LNCaP clone FGC (cell line): Measurements from ENCODE around the gene WWC2.
"Not testable (repeated sequence)": the region's sequence is repeated elsewhere in the genome, so short reads cannot be mapped to it uniquely, and the experiment has no call there.

Source experiments
- DNase-seq: peaks from one replicate; pipeline ENCODE4 v3.0.0-alpha.2; 2011; ENCODE audit warnings: low read depth
- H3K4me3 ChIP-seq: 2 replicates; pipeline ENCODE4 v1.5.1; 2011; ENCODE audit warnings: mild to moderate bottlenecking, low read depth, low read length, control low read depth
- TF ChIP-seq, protein P1 (sequence below): IDR thresholded peaks from 2 replicates; pipeline ENCODE4 v1.5.1; 2012; ENCODE audit warnings: mild to moderate bottlenecking; ENCODE audit not compliant: control insufficient read depth, insufficient read depth; ENCODE audit errors: extremely low read depth

The WWC2 gene

DNA sequence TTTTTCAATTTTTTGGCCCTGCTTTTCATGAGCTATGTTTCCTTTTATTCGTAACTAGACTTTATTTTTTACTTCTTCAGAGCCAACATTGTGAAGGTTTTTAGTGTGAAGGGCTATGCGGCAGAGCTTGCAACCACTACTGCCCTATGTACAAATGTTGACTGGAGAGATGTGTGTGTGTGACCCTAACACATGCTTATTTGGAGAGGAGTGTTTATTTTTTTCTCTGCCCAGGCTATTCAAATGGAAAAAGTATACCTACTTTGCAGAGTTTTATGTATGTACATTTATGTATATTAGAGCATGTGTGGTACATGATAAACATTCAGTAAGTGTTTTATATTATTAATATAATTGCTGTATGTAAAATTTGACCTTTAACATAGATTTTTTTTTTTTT lies 86.5 kb downstream of the WWC2 start:
- TF ChIP-seq, protein P1, sequence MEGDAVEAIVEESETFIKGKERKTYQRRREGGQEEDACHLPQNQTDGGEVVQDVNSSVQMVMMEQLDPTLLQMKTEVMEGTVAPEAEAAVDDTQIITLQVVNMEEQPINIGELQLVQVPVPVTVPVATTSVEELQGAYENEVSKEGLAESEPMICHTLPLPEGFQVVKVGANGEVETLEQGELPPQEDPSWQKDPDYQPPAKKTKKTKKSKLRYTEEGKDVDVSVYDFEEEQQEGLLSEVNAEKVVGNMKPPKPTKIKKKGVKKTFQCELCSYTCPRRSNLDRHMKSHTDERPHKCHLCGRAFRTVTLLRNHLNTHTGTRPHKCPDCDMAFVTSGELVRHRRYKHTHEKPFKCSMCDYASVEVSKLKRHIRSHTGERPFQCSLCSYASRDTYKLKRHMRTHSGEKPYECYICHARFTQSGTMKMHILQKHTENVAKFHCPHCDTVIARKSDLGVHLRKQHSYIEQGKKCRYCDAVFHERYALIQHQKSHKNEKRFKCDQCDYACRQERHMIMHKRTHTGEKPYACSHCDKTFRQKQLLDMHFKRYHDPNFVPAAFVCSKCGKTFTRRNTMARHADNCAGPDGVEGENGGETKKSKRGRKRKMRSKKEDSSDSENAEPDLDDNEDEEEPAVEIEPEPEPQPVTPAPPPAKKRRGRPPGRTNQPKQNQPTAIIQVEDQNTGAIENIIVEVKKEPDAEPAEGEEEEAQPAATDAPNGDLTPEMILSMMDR: no peak
- DNase-seq: no peak
- H3K4me3 ChIP-seq: no peak overlapping the region

DNA sequence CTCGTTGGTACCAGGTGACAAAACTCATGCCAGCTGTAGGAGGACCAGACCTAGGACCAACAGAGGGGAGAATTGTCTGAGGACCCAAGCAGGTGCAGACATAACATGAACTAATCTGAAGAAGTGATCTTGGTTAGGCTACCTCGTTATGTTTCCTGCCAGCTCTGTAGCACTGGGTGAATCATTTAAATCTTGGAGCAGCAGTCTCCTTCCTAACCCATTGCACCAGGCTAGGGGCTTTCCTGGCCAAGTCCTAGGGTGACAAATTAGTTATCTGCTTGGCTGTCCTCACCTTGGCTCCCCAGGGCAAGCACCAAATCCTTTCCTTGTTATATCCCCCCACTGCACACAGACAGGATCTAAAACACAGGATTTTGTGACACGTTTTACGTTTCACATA lies 87.8 kb downstream of the WWC2 start:
- DNase-seq: no peak
- TF ChIP-seq, protein P1: no peak
- H3K4me3 ChIP-seq: no peak overlapping the region

DNA sequence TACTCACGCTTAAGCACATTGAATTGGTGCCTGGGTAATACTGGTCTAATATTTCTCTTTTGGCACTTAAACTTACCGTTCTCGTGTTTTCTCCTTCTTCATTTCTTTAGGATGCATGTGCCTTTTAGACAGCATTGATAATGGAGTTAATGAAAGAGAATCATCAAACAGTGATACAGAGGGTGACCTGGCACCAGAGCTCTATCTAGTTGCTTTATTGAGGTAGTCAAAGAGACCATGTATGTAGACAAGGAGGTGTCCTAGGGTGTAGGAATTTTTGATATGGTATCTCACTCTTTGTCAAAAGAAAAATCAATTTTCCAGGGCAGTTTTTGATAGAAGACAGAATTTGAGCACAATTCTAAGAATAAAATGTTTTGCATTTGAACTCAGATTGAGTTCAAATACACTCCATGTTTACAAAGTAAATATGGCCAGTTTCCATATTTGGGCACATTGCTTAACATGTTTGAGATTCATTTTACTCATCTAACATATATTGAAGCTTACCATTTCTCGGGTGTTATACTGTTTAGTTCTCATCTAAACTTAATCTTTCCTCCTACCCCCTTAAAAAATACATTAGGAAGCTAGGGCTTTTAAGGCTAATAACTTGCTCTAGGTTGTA lies 92.0 kb downstream of the WWC2 start:
- no peak overlapping the region for H3K4me3 ChIP-seq
- TF ChIP-seq, protein P1: no peak
- DNase-seq: peak; percentile 26

DNA sequence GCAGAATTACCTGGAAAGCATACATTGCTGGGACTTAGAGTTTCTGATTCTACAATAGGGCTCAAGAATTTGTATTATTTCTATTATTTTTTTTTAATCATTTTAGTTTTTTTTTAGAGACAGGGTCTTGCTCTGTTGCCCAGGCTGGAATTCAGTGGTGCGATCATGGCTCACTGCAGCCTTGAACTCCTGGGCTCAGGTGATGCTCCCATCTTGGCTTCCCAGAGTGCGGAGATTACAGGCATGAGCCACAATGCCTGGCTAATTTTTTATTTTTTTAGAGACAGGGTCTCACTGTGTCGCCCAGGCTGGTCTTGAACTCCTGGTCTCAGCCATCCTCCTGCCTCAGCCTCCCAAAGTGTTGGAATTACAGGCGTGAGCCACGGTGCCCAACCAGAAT lies 92.6 kb downstream of the WWC2 start:
- TF ChIP-seq, protein P1: no peak
- DNase-seq: no peak
- H3K4me3 ChIP-seq: no peak overlapping the region

DNA sequence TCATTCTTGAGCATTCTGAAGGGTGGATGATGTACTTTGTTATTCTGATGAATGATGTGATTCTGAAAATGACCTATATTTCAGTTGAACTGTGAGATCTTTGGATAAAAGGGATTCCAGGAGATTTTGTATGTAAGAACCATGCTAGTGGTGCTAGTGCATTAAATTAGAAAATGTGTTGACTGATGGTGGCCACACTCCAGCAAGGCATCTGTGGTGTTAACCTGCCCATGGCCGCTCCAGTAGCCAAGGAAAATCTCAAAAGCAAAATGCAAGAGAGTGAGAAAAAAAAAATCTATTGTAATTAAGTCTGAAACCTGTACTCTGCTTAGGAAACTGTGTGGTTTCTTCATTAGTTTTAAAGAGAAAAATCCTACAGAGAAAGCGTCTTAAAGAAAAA lies 93.5 kb downstream of the WWC2 start:
- TF ChIP-seq, protein P1: no peak
- no peak overlapping the region for H3K4me3 ChIP-seq
- DNase-seq: no peak

DNA sequence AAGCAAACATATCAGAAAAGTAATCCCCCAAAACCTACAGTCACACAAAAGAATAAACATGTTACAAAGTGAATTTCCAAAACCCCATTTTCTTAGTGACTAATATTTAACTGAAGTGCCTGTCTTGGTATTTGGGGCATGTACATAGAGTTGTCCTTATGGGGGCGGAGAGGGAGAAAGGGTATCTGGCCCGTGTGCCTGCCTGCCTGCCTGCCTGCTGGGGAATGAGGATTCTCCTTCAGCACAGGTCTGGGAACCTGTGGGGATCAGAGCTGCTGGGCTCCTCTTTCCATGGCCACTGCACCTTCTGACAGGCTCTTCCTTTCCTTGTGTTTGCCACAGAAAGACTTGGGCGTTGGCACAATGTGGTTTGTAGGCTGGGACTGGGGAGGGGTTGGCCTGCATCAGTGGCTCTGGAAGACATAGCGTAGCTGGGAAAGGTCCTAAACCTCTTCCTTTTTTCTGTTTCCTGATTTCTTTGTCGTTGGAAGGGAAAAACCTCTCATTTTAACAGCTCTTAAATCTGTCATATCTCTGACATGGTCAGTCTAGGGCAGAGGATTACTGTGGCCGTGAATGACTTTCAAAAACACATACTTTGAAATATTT lies 94.8 kb downstream of the WWC2 start:
- not testable (repeated sequence) for DNase-seq

DNA sequence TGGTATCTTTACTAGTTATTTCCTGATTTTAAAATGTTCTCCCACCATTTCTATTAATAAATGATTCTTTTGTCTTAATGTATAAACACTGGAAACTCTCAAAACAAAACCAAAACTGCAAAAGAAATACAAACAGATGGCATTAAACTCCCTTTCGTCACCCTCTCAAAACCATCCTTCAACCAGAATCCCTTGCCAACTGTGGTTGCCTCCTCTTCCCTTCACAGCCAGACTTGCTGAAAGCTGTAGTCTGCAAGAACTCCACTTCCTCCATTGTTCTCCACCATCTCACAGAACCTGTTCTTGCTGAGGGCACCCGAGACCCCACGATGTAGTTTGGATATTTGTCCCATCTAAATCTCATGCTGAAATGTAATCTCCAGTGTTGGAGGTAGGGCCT lies 96.5 kb downstream of the WWC2 start:
- no peak overlapping the region for H3K4me3 ChIP-seq
- DNase-seq: no peak
- TF ChIP-seq, protein P1: no peak

More for the DNA sequence above, 94.8 kb downstream of the WWC2 start:
- not testable (repeated sequence) for H3K4me3 ChIP-seq
